ENCODE results near the gene PCDHA11.
"Not testable (repeated sequence)": the region's sequence is repeated elsewhere in the genome, so short reads cannot be mapped to it uniquely, and the experiment has no call there.

Gene PCDHA11

DNA sequence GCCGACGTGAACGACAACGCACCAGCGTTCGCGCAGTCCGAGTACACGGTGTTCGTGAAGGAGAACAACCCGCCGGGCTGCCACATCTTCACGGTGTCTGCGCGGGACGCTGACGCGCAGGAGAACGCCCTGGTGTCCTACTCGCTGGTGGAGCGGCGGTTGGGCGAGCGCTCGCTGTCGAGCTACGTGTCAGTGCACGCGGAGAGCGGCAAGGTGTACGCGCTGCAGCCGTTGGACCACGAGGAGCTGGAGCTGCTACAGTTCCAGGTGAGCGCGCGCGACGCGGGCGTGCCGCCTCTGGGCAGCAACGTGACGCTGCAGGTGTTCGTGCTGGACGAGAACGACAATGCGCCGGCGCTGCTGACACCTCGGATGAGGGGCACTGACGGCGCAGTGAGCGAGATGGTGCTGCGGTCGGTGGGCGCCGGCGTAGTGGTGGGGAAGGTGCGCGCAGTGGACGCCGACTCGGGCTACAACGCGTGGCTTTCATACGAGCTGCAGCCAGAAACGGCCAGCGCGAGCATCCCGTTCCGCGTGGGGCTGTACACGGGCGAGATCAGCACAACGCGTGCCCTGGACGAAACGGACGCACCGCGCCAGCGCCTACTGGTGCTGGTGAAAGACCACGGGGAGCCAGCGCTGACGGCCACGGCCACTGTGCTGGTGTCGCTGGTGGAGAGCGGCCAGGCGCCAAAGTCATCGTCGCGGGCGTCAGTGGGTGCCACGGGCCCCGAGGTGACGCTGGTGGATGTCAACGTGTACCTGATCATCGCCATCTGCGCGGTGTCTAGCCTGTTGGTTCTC is 18.7 kb upstream of the PCDHA11 start:
- not testable (repeated sequence) for DNase-seq

DNA sequence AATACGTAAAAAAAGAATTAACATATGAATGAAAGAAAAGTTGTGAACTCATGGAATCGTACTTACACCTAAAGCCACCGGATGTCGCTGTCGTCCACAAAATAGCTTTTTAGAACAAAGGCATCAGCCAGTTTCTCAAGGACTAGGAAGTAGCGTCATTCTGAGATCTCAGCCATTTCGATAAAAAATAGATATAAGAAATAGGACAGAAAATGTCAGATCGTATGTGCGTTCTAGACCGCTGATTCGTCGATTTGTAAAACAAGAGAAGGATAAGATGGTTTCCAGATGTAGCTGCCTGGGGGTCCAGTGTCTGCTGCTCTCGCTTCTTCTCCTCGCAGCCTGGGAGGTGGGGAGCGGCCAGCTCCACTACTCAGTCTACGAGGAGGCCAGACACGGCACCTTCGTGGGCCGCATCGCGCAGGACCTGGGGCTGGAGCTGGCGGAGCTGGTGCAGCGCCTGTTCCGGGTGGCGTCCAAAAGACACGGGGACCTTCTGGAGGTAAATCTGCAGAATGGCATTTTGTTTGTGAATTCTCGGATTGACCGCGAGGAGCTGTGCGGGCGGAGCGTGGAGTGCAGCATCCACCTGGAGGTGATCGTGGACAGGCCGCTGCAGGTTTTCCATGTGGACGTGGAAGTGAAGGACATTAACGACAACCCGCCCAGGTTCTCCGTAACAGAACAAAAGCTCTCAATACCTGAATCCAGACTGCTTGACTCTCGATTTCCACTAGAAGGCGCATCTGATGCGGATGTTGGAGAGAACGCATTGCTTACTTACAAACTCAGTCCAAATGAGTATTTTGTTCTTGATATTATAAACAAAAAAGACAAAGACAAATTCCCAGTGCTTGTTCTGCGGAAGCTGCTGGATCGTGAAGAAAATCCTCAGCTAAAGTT is 12.7 kb upstream of the PCDHA11 start, which contains the start of gene PCDHA10:
Gene PCDHA10 (plus strand): TSS at position 126 of the 903 bp plus-strand sequence. CDS start 152 bp downstream, at position 278.
- peak in 1 of 14 donors; percentile 6 for DNase-seq

DNA sequence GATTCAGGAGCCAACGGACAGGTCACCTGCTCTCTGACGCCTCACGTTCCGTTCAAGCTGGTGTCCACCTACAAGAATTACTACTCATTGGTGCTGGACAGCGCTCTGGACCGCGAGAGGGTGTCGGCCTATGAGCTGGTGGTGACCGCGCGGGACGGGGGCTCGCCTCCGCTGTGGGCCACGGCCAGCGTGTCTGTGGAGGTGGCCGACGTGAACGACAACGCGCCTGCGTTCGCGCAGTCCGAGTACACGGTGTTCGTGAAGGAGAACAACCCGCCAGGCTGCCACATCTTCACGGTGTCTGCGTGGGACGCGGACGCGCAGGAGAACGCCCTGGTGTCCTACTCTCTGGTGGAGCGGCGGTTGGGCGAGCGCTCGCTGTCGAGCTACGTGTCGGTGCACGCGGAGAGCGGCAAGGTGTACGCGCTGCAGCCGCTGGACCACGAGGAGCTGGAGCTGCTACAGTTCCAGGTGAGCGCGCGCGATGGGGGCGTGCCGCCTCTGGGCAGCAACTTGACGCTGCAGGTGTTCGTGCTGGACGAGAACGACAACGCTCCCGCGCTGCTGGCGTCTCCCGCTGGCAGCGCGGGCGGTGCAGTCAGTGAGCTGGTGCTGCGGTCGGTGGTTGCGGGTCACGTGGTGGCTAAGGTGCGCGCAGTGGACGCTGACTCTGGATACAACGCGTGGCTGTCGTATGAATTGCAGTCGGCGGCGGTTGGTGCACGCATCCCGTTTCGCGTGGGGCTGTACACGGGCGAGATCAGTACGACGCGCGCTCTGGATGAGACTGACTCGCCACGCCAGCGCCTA is 11.4 kb upstream of the PCDHA11 start:
- DNase-seq, result no peak

DNA sequence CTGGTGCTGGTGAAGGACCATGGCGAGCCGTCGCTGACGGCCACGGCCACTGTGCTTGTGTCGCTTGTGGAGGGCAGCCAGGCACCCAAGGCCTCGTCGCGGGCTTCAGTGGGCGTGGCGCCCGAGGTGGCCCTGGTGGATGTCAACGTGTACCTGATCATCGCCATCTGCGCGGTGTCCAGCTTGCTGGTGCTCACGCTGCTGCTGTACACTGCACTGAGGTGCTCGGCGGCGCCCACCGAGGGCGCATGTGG is 10.8 kb upstream of the PCDHA11 start:
- no peak for DNase-seq

DNA sequence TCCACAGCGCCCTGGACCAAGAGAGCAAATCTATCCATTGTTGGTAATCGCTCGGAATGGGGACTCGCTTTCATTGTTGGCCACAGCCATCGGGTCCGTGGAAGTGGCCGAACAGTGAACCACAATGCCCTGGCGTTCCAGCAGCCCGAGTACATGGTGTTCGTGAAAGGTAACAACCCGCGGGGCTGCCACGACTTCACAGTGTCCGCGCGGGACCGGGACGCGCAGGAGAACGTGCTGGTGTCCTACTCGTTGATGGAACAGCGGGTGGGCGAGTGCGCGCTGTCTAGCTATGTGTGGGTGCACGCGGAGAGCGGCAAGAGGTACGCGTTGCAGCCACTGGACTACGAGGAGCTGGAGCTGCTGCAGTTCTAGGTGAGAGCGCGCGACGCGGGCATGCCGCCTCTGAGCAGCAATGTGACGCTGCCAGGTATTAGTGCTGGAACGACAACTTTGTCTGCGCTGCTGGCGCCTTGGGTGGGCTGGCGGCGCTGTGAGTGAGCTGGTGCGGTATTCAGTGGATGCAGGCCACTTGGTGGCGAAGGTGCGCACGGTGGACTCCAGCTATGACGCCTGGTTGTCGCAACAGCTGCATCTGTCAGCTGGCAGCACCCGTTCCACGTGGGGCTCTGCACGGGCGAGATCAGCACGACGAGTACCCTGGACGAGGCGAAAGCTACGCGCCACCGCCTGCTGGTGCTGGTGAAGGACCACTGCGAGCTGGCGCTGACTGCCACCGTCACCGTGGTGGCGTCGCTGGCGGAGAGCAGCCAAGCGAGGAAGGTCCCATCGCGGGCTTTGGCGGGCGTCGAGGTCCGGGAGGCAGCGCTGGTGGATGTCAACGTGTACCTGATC is 6.1 kb upstream of the PCDHA11 start:
- DNase-seq, result no peak

DNA sequence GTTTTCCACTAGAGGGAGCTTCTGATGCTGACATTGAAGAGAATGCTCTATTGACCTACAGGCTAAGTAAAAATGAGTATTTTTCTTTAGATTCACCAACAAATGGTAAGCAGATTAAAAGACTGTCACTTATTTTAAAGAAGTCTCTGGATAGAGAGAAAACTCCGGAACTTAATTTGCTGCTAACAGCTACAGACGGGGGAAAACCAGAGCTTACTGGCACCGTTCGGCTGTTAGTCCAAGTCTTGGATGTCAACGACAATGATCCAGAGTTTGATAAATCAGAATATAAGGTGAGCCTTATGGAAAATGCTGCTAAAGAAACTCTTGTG is 764 bp downstream of the PCDHA11 start:
- DNase-seq, result no peak

DNA sequence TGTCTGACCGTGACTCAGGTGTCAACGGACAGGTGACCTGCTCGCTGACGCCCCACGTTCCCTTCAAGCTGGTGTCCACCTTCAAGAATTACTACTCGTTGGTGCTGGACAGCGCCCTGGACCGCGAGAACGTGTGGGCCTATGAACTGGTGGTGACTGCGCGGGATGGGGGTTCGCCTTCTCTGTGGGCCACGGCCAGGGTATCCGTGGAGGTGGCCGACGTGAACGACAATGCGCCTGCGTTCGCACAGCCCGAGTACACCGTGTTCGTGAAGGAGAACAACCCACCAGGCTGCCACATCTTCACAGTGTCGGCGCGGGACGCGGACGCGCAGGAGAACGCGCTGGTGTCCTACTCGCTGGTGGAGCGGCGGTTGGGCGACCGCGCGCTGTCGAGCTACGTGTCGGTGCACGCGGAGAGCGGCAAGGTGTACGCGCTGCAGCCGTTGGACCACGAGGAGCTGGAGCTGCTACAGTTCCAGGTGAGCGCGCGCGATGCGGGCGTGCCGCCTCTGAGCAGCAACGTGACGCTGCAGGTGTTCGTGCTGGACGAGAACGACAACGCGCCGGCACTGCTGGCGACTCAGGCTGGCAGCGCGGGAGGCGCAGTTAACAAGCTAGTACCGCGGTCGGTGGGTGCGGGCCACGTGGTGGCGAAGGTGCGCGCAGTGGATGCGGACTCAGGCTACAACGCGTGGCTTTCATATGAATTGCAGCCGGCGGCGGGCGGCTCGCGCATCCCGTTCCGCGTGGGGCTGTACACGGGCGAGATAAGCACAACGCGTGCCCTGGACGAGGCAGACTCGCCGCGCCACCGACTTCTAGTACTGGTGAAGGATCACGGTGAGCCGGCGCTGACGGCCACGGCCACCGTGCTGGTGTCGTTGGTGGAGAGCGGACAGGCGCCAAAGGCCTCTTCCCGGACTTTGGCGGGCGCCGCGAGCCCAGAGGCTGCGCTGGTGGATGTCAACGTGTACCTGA is 1.8 kb downstream of the PCDHA11 start:
- no peak for DNase-seq

DNA sequence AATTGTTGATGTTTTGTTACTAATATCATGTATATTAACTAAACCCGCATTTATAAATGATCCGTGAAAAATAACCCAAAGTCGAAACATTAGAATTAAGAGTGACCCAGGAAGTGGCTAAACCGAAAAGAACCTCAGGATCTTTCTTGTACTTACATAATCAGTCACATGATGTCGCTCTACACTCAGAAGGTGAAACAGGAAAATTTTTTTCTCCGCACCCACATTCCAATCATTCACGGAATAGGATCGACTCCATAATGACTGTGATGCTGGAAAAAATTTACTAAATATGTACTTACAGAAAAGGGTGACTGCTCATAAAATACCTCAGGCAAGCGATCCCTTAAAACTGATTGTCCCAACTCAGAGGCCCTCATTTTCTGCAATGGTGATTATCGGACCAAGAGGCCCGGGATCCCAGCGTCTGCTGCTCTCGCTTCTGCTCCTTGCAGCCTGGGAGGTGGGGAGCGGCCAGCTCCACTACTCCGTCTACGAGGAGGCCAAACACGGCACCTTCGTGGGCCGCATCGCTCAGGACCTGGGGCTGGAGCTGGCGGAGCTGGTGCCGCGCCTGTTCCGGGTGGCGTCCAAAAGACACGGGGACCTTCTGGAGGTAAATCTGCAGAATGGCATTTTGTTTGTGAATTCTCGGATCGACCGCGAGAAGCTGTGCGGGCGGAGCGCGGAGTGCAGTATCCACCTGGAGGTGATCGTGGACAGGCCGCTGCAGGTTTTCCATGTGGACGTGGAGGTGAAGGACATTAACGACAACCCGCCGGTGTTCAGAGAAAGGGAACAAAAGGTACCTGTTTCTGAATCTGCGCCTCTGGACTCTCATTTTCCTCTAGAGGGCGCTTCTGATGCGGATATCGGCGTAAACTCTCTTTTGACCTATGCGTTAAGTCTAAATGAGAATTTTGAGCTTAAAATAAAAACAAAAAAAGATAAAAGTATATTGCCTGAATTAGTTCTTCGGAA is 6.6 kb downstream of the PCDHA11 start, which contains the start of gene PCDHA12:
Gene PCDHA12 (plus strand): TSS at position 224 of the 981 bp plus-strand sequence. CDS start 165 bp downstream, at position 389.
- DNase-seq, result peak in 1 of 14 donors; percentile 30

DNA sequence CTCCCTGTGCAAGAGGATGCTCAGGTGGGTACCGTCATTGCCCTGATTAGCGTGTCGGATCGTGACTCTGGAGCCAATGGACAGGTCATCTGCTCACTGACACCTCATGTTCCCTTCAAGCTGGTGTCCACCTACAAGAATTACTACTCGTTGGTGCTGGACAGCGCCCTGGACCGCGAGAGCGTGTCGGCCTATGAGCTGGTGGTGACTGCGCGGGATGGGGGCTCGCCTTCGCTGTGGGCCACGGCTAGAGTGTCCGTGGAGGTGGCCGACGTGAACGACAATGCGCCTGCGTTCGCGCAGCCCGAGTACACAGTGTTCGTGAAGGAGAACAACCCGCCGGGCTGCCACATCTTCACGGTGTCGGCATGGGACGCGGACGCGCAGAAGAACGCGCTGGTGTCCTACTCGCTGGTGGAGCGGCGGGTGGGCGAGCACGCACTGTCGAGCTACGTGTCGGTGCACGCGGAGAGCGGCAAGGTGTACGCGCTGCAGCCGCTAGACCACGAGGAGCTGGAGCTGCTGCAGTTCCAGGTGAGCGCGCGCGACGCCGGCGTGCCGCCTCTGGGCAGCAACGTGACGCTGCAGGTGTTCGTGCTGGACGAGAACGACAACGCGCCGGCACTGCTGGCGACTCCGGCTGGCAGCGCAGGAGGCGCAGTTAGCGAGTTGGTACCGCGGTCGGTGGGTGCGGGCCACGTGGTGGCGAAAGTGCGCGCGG is 7.9 kb downstream of the PCDHA11 start:
- not testable (repeated sequence) for DNase-seq

DNA sequence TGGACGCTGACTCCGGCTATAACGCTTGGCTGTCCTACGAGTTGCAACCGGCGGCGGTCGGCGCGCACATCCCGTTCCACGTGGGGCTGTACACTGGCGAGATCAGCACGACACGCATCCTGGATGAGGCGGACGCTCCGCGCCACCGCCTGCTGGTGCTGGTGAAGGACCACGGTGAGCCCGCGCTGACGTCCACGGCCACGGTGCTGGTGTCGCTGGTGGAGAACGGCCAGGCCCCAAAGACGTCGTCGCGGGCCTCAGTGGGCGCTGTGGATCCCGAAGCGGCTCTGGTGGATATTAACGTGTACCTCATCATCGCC is 8.5 kb downstream of the PCDHA11 start:
- DNase-seq, result no peak

DNA sequence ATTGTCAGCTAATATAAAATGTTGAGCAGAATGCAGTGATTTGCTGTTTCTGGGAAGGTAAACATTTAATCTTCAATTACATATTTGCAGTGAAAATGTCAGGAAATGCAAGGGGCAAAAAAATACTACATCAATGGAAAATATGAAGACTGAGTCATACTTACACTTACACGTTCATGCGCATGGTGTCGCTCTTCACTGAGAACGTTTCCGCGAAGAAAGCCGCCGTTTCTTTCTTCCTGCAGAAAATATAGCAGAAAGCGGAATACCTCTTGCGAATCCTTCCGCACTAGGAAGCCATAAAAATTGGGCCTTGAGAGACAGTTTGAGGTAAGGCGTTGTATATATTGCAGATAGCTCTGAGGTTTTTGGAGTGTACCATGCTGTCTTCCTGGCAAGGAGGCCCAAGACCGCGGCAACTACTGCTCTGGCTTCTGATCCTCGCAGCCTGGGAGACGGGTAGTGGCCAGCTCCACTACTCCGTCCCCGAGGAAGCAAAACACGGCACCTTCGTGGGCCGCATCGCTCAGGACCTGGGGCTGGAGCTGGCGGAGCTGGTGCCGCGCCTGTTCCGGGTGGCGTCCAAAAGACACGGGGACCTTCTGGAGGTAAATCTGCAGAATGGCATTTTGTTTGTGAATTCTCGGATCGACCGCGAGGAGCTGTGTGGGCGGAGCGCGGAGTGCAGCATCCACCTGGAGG is 13.3 kb downstream of the PCDHA11 start, which contains the start of gene PCDHA13:
Gene PCDHA13 (plus strand): TSS at position 236 of the 702 bp plus-strand sequence. CDS start 145 bp downstream, at position 381.
- DNase-seq, result peak in 3 of 14 donors; percentile 1 to 52 (median 7)

DNA sequence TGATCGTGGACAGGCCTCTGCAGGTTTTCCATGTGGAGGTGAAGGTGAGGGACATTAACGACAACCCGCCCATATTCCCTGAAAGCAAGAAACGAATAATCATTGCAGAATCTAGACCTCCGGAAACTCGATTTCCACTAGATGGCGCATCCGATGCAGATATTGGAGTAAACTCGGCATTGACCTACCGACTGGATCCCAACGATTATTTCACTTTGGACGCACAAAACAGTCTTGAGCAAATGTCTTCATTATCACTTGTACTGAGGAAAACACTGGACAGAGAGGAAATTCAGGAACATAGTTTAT is 13.8 kb downstream of the PCDHA11 start:
- DNase-seq, result peak in 3 of 14 donors; percentile 0 to 24 (median 8)

DNA sequence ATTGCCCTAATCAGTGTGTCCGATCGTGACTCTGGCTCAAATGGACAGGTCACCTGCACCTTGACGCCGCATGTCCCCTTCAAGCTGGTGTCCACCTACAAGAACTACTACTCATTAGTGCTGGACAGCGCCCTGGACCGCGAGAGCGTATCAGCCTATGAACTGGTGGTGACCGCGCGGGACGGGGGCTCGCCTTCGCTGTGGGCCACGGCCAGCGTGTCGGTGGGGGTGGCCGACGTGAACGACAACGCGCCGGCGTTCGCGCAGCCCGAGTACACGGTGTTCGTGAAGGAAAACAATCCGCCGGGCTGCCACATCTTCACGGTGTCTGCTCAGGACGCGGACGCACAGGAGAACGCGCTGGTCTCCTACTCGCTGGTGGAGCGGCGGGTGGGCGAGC is 14.6 kb downstream of the PCDHA11 start:
- no peak for DNase-seq

DNA sequence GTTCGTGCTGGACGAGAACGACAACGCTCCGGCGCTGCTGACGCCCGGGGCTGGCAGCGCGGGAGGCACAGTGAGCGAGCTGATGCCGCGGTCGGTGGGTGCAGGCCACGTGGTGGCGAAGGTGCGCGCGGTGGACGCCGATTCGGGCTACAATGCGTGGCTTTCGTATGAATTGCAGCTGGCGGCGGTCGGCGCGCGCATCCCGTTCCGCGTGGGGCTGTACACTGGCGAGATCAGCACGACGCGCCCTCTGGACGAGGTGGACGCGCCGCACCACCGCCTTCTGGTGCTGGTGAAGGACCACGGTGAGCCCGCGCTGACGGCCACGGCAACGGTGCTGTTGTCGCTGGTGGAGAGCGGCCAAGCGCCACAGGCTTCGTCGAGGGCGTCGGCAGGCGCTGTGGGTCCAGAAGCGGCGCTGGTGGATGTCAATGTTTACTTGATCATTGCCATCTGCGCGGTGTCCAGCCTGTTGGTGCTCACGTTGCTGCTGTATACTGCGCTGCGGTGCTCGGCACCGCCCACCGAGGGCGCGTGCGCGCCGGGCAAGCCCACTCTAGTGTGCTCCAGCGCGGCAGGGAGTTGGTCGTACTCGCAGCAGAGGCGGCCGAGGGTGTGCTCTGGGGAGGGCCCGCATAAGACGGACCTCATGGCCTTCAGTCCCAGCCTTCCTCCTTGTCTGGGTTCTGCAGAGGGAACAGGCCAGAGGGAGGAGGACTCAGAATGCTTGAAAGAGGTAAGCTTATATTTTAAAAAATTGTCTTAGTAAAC is 15.4 kb downstream of the PCDHA11 start:
- DNase-seq, result no peak

DNA sequence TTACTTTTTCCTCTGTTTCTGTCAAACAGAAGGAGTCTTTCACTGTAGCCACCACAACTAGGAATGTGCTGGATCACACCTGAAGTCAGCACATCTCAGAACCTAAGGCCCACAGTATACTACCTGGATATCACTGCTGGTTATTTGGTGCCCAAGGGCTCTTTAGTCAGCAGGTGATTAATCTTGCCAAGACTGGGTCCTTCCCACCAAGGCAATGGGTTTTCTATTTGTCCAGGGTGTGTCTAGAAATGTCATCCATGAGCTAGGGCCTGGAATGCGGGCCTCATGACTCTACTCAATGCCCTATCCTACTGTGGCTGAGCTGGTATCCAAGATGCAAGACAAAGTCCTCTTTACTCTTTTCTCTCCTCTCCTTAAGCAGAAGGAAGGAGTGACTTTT is 47.6 kb downstream of the PCDHA11 start:
- DNase-seq, result no peak

Measured in C1 segment of cervical spinal cord (tissue), 14 donors.